ENCODE data around the gene MCM3AP.

Gene MCM3AP

DNA sequence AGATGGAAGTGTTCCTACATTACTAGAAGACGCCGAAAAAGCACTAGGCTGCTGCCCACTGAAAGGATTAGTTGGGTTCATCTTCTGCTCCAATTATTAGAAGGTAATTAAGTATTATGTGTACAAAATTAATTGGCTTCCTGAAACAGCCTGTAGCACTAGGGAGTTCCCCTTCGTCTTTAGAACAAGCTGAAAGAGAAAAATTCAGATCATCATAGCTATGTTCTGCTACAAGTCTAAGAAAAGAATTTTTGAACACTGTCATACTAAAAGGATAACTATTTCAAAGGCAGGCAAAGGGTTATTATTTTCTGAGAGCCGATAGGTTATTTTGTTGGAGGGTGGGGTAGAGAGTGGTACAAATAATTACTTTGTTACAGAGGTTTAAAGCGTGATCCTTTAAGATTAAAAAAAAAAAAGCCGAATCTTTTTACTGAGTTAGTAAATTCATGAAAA lies at the start of gene MCM3AP:
Gene MCM3AP, minus strand, starts transcription at position 406 of the 456 bp plus-strand sequence. Its CDS starts 325 bp downstream, at position 81.
- DNase-seq (ENCODE audit: low read depth): no peak

GRCh38 chr21:46334351-46335140 lies 49.1 kb upstream of the MCM3AP start:
- no peak for DNase-seq (ENCODE audit: low read depth)

DNA sequence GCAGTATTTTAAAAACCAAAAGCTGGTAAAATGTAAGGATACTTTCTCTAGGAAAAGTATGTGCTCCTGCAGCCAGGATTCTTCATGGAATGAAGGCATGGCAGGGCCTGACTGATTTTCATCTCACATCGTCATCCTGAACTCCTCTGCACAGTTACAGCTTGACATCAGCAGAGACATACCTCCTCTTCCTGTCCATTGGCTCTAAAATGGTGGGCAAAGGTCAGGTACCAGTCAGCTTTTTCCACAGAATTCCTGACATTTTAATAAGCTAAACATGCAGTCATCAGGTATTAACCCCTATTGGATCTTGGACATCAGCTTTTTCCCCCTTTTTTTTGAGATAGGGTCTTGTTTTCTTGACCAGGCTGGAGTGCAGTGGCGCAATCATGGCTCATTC lies 44.4 kb upstream of the MCM3AP start:
- no peak for DNase-seq (ENCODE audit: low read depth)

DNA sequence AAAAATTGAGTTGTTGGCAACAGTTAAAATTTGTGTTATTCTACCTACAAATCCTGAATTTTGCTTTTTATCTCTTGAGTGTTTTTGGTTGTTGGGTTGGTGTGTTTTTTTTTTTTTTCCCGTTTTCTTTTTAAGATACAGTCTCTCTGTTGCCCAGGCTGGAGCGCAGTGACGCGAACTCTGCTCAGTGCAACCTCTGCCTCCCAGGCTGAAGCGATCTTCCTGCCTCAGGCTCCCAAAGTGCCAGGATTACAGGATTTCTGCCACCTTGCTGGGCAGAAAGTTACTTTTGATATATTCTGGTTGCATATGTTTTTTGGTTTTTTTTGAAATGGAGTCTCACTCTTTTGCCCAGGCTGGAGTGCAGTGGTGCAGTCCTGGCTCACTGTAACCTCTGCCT lies 42.7 kb upstream of the MCM3AP start:
- DNase-seq (ENCODE audit: low read depth): no peak

GRCh38 chr21:46327711-46328110 lies 42.3 kb upstream of the MCM3AP start:
- DNase-seq (ENCODE audit: low read depth): no peak

DNA sequence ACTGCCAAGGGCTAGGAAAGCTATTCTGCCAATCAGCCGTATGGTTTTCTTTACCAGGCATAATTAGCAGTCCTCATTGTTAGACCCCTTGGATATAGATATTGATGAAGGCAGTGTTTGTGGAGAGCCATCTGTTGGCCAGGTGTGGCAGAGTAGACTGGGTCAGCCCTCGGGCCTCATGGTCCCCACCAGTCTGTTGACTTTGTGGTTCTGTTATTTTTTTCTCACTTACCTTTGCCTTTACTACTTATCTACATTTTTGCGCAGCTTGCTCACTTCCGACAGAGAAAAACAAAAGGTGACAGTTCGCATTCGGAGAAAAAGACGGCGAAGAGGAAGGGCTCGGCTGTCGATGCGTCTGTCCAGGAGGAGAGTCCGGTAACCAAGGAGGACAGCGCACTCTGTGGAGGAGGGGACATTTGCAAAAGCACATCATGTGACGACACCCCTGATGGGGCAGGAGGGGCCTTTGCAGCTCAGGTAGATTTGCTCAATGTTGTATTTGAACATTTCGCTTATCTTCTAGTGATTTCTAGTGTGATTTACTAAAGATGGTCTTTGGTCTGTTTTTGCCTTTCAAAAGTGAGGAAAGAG lies 40.8 kb upstream of the MCM3AP start:
- DNase-seq (ENCODE audit: low read depth): no peak

GRCh38 chr21:46325073-46325912 lies 39.9 kb upstream of the MCM3AP start:
- no peak for DNase-seq (ENCODE audit: low read depth)

DNA sequence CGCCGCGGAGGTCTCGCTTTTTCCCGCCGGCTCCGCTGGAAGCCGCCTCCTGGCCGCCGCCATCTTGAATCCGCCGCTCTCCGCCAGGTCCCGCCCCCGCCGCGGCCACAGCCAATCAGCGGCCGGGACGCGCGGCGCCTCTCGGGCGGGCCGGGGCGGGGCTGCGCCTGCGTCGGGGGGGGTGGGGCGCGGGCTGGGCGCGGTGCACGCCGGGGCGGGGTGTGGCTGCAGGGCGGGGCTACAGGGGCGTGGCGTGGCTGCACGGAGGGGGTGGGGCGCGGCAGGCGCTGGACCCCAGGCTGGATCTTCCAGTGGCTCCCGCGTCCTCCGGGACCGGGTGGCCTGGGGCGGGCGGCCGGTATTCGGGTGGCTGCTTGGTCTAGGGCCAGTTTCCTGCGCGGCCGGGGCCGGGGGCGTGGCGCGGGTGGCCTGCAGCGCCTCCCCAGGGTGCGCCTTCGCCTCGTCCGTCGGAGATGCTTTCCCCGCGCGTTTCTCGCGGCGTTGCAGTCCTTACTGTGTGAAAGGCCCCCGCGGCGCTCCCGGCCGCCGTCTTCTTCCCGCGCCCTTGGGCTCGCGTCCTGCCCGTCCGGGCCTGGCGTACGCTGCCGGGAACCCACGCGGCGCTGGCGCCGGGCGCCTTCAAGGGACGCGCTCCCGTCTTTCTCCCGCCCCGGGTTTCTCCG lies 39.1 kb upstream of the MCM3AP start:
- DNase-seq (ENCODE audit: low read depth): no peak

DNA sequence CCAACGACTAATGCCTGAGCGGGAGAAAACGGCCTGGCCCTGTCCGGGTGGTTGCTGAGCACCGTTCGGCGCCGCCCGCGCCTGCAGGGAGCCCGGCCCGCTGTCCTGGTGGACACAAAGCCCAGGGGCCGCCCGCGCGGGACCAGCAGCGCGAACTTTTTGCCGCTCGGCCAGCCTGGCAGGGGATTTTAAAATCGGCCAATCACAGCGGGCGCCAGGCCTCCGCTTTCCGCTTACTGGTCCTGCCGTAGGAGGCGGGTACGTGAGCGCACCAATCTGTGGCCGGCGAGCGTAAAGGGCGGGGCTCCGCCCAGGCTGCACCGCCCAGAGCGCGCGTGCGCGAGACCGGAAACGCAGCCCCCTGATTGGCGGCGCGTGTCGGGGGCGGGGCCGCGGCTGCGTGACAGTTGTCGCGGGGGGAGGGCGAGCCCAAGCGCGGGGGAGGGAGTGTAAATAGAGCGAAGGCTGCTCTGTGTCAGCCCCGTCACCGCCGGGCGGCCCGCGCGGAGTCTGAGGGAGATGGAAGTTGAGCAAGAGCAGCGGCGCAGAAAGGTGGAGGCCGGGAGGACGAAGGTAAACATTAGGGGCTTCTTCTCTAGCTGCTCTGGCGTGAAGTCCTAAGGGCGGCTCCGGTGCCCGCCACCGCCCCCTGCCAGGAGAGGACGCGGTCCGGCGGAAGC lies 38.4 kb upstream of the MCM3AP start, which contains the start of the genes C21orf58 and PCNT:
Gene C21orf58, minus strand, starts transcription at position 161 of the 680 bp plus-strand sequence. CDS start 1,132 bp downstream, outside the sequence.
Gene PCNT, plus strand, starts transcription at position 447 of the 680 bp plus-strand sequence. Its CDS starts 73 bp downstream, at position 520.
- peak; percentile 82 for DNase-seq (ENCODE audit: low read depth)

- no peak for DNase-seq (ENCODE audit: low read depth)
These were observed 37.9 kb upstream of the MCM3AP start for GRCh38 chr21:46323227-46323709.

DNA sequence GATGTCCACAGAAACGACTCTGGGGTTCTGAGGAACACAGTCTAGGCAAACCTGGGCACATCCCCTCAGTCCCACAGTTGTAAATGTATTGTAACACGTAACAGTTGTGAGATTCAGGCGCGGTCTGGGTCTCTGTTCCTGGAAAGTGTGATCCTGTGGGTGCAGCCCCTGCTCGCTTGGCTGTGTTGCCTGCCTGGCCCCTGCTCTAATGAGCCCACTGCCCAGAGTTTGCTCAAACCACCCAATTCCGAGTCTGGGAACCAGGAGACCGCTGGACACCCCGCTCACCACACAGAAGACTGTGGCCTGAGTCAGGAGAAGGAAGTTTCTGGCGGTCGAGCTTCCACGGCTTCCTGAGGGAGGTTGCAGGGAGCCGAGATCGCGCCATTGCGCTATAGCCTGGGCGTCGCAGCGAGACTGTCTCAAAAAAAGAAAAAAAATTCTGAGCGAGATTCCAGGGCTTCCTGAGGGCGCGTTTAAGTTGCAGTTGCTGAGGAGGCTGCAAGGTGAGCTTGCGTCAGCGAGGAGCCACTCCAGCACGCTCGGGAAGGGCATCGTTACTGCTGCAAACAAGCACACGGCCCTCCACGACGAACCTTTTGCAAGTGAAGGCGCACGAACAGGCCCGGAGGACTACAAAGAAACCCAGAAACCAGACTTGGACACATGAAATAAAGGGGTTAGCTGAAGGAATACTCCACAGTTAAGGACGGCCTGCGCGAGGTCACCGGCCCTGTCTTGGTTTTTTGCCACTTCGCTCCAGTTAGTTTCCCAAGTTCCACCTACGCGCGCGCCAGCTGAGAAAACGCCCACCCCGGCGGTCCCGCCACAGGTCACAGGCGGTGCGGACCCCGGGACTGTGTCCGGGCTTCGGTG lies 37.2 kb upstream of the MCM3AP start:
- DNase-seq (ENCODE audit: low read depth): no peak

DNA sequence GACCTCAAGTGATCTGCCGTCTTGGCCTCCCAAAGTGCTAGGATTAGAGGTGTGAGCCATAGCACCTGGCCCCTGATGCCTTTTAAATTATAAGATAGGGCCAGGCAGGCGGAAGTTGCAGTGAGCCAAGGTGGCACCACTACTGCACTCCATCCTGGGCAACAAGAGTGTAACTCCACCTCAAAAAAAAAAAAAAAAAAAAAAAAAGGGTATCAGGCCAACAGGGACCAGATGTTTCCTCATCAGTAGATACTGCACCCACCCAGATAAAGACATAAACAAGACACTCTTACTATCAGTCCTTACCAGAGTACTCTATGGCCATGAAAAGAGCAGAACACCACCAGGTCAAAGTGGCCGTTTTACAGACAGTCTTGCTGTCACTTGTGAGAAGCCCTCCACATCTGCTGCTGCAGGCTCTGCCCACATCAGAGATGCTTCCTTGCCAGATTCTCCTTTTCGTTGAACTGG lies 35.0 kb upstream of the MCM3AP start:
- DNase-seq (ENCODE audit: low read depth): no peak

- DNase-seq (ENCODE audit: low read depth): no peak
These were observed 33.8 kb upstream of the MCM3AP start for GRCh38 chr21:46319186-46319585.

DNA sequence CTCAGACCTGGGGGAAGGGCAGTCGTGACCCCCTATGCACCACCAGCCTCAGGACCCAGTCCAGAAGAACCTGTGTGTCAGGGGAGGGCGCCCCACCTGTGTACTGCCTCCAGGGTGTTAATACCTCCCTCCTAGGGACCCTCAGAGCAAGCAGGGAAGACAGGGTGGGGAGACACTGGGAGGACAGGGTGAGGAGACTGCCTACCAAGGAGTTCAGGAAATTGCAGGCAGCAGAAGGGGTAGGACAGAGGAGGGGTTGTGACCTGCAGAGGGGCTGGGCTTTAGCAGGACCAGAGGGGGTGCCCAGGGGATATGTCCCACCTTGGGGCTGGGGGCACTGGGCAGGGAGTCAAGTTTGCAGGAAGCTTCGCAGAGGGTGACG lies 33.0 kb upstream of the MCM3AP start:
- DNase-seq (ENCODE audit: low read depth): no peak

DNA sequence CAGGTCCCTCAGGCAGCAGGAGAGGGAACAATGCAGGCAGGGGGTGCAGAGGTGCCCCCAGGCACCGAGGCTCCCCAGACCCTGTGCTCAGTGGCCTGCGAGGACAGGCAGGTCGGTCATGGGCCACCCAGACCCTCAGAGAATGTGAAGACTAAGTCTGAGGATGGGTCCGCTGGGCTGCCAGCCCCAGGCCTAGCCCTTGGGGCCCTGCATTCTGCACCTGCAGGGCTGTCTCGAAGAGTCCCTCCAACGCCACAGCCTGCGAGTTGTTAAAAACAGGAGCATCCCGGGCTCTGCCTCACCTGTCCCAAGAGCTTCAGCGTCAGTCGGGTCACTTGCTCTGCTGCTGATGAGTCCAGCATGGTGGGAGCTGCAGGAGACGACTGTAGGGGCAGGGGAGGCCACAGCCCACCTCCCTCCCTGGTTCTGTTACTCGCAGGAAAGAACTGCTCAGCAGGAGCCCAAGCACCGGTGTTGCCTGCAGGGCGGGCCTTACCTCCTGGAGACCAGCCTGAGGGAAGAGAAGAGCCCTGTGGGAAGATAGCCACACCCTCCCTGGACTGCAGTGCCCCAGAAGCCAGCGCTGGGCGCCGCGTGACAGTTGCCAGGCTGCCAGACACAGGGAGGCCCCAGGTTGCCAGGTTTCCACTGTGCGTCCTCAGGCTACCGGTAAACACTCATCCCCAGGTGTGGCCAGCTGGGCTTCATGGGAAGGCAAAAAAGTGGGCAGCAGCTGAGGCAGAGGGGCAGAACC lies 32.5 kb upstream of the MCM3AP start:
- DNase-seq (ENCODE audit: low read depth): no peak

DNA sequence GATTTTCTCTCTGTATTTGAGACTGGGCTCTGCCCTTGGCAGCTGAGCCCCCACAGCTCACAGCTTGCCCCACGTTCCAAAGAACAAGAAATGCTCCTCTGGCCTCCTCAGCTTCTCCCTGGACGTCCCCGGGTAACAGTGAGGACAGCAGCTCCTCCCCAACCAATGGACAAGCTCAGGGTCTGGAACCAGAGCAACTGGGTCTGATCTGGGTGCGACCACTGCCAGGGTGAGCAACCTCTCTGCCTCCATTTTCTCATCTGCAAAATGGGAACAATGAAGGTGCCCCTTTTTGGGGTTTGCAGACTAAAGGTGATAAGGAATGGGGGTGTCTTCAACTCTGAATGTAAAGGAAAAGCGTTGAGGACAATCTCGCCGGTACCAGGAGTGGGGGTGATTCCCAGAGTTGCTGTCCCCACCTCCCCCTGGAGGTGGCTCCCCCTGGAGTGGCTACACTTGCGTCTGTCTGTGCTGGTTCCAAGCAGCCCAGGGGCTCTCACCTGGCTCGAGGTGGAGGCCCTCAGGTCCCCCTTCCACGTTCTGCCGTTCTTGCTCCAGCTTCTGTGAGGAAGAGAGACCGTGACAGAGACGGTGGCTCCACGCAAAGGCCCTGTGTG lies 31.4 kb upstream of the MCM3AP start:
- DNase-seq (ENCODE audit: low read depth): no peak

DNA sequence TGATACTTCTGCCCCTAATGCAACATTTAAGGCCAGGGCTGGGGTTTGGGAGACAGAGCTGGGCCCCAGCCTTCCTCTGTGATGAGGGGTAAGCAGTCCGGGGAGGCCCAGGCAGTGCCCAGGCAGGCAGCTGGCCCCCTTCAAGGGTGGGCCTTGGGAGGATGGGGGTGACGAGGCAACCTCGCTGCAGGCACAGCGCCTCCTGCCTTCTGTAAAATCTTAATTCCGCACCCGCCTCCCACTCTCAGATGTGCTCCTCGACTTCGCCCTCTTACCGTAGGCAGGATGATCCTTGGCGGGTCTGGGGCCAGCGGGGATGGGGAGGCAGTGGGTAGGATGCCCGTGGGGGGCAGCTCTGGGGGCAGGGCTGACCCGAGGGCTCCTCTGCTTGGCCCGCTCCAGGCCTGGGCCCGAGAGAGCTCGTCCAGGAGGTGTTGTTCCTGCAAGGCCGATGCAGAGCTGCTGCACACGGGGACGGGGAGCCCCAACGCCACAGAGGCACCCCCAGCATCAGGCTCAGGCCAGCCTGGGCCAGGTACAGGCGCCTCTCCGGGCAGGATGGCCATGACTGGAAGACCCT lies 29.1 kb upstream of the MCM3AP start:
- DNase-seq (ENCODE audit: low read depth): no peak

- DNase-seq (ENCODE audit: low read depth): no peak
These were observed 27.5 kb upstream of the MCM3AP start for GRCh38 chr21:46312949-46313348.
